A549 (cell line): ENCODE data around the gene PAPLN.

Experiments
- BCL3 ChIP-seq: fragments of >200 bp; sonication (Bioruptor Twin); formaldehyde crosslinking; IDR thresholded peaks from 3 replicates; pipeline ENCODE4 v1.6.1; 2016
- CTCF ChIP-seq: fragments of >200 bp; sonication (Bioruptor Twin); formaldehyde crosslinking; IDR thresholded peaks from 3 replicates; pipeline ENCODE4 v1.5.1; 2016
- EHMT2 ChIP-seq: fragments of 200-600 bp; sonication (generic); IDR thresholded peaks from 2 replicates; pipeline ENCODE4 v1.6.1; 2016; ENCODE audit warnings: antibody characterized with exemption, low read depth, mild to moderate bottlenecking, moderate library complexity
- EP300 ChIP-seq, 2 experiments: fragments of >200 bp; sonication (Bioruptor Twin); formaldehyde crosslinking; IDR thresholded peaks; 2 replicates in 1 of 2; 3 replicates in 1 of 2; pipeline ENCODE4 v1.6.1; 2016 to 2017
- FOSL2 ChIP-seq, 2 experiments: fragments of 450-650 bp in 1 of 2; fragments of >200 bp in 1 of 2; sonication (Bioruptor Twin) in 1 of 2; formaldehyde crosslinking; IDR thresholded peaks; 2 replicates each; pipeline versions ENCODE4 v1.5.0 to v1.6.1; 2016 to 2020; ENCODE audit warnings: mild to moderate bottlenecking in 1 of 2, moderate library complexity in 1 of 2
- JUNB ChIP-seq: fragments of >200 bp; sonication (Bioruptor Twin); formaldehyde crosslinking; IDR thresholded peaks from 2 replicates; pipeline ENCODE4 v1.6.1; 2016
- NFE2L2 ChIP-seq: fragments of 150-350 bp; conservative IDR thresholded peaks from 2 replicates; pipeline ENCODE4 v1.6.1; 2014; ENCODE audit warnings: low read length
- NR3C1 ChIP-seq: fragments of >200 bp; sonication (Bioruptor Twin); formaldehyde crosslinking; IDR thresholded peaks from 3 replicates; pipeline ENCODE4 v1.6.1; 2017
- POLR2A ChIP-seq: IDR thresholded peaks from 2 replicates; pipeline ENCODE4 v1.6.1; 2012; ENCODE audit warnings: mild to moderate bottlenecking, low read length
- RAD21 ChIP-seq, 2 experiments: fragments of >200 bp in 1 of 2; sonication (Bioruptor Twin) in 1 of 2; formaldehyde crosslinking in 1 of 2; IDR thresholded peaks in 1 of 2; conservative IDR thresholded peaks in 1 of 2; 2 replicates in 1 of 2; 3 replicates in 1 of 2; pipeline ENCODE4 v1.6.1; 2012 to 2018; ENCODE audit warnings: inconsistent platforms in 1 of 2
- RFX5 ChIP-seq: fragments of 450-650 bp; IDR thresholded peaks from 2 replicates; pipeline ENCODE4 v1.7.1; 2014; ENCODE audit warnings: antibody characterized with exemption, mild to moderate bottlenecking, moderate library complexity
- RNF2 ChIP-seq: fragments of 200-600 bp; sonication (generic); IDR thresholded peaks from 2 replicates; pipeline ENCODE4 v1.6.1; 2016; ENCODE audit warnings: low read depth, mild to moderate bottlenecking, antibody characterized with exemption, moderate library complexity, borderline replicate concordance
- ZFP36 ChIP-seq: fragments of 450-650 bp; IDR thresholded peaks from 2 replicates; pipeline ENCODE4 v1.6.1; 2014; ENCODE audit warnings: borderline replicate concordance; ENCODE audit not compliant: partially characterized antibody

DNA sequence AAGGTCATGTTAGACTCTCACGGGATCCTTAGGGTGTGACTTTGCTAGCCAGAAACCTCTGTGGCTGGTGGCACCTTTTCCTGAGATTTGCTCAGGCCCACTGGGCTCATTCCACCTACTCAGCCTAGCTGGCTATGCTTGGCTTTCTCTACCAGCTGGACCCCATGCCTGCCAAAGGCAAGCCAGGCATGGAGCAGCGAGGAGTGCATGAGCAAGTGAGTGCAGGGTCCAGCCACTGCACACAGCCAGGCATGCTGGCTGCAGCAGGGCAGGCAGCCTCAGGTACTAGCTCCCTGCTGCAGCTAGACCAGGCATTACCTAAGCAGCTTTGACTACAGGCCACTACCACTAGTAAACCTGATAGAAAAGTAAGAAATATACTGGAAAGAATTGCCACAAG lies 29.7 kb upstream of the PAPLN start:
- TF ChIP-seq CTCF (no peak), RNF2 (no peak), BCL3 (no peak), RFX5 (no peak), EP300 (IDR thresholded peaks at IDR 0.05) (no peak), POLR2A (no peak), FOSL2 (IDR thresholded peaks at IDR 0.05) (no peak), FOSL2 (CRISPR knock-in tag; IDR thresholded peaks at IDR 0.05) (no peak), EHMT2 (no peak), RAD21 (conservative IDR thresholded peaks at IDR 0.05 in 1 of 2, IDR thresholded peaks at IDR 0.05 in 1 of 2) (no peak), ZFP36 (no peak), JUNB (no peak), NFE2L2 (no peak), NR3C1 (no peak)
